ENCODE data around the gene KNDC1.
"Not testable (repeated sequence)": the region's sequence is repeated elsewhere in the genome, so short reads cannot be mapped to it uniquely, and the experiment has no call there.

The KNDC1 gene

DNA sequence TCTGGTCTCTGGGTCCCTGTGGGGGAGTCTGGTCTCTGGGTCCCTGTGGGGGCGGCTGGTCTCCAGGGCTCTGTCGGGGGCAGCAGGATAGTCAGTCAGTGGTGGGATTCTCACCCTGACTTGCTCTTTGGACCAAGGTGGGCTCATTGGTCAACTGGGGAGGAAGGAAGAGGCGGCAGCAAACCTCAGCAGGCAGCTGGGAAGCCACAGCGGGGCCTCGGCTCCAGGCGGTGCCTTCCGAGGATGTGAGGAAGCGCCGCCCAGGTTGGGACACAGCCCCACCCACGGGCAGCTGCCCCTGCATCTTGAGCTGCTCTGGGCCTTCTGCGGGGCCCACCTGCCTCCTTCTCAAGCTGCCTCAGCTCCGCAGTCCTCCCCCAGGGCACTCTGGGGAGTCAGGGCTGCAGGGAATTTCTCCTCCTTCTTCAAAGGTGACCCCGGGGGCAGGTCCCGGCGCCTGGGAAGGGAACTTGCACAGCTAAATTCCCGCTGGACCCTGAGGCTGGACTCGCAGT, 20.4 kb upstream of the KNDC1 start:
- DNase-seq (ENCODE audit: low spot score) (no peak), FAIRE-seq (no peak)

GRCh38 chr10:133140417-133141143, 19.4 kb upstream of the KNDC1 start:
- DNase-seq (ENCODE audit: low spot score) (no peak), FAIRE-seq (no peak)

GRCh38 chr10:133141144-133141957, 18.7 kb upstream of the KNDC1 start:
- DNase-seq (ENCODE audit: low spot score) (no peak), FAIRE-seq (no peak)

DNA sequence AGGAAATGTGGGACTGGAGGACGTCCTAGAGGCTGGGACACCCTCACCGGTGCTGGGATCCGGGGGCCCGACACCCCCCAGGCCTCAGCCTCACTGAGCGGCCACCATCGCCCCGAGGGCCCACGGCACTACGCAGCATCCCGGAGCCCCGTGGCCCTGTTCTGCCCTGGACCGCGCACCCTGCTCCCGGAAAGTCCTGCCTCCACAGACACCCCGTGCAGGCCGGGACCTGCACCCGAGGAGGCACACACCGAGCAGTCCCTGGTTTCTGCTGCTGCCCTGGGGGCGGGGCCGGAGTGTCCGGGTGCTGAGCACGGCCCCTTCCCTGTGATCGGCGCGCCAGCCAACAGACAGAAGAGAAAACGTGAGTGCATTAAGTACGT, 18.1 kb upstream of the KNDC1 start:
- FAIRE-seq (no peak), DNase-seq (ENCODE audit: low spot score) (no peak)

- no peak for DNase-seq (ENCODE audit: low spot score)
- no peak for FAIRE-seq
Observed at GRCh38 chr10:133142523-133143199, 17.4 kb upstream of the KNDC1 start.

GRCh38 chr10:133143200-133143533, 16.9 kb upstream of the KNDC1 start:
- FAIRE-seq = no peak
- DNase-seq (ENCODE audit: low spot score) = no peak

- FAIRE-seq (no peak), DNase-seq (ENCODE audit: low spot score) (no peak)
Observed at GRCh38 chr10:133143546-133143945, 16.5 kb upstream of the KNDC1 start.

GRCh38 chr10:133144771-133145170, 15.2 kb upstream of the KNDC1 start:
- DNase-seq (ENCODE audit: low spot score) (no peak), FAIRE-seq (no peak)

DNA sequence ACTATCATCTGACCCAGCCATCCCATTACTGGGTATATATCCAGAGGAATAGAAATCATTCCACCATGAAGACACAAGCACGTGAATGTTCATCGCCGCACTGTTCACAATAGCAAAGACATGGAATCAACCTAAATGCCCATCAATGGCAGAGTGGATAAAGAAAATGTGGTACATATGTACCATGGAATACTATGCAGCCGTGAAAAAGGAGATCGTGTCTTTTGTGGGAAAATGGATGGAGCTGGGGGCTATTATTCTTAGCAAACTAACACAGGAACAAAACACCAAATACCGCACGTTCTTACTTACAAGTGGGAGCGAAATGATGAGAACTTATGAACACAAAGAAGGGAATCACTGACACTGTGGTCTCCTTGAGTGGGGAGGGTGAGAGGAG, 9.8 kb upstream of the KNDC1 start:
- DNase-seq (ENCODE audit: low spot score) (no peak), FAIRE-seq (no peak)

- DNase-seq (ENCODE audit: low spot score) = no peak
- no peak for FAIRE-seq
Observed at GRCh38 chr10:133150656-133151055, 9.4 kb upstream of the KNDC1 start.

DNA sequence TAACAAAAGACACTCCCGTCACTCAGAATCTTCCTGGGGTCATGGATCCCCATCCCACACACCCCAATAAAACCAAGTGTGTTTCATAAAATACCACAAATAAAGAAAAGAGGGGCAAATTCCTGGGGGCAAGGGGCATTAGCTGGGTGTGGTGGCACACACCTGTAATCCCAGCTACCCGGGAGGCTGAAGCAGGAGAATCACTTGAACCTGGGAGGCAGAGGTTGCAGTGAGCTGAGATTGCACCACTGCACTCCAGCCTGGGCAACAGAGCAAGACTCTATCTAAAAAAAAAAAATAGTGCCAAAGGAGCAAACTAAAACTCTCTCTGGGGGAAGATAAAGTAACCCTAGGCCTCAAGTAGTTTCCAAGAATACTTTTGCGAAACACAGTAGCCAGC, 8.9 kb upstream of the KNDC1 start:
- not testable (repeated sequence) for FAIRE-seq; DNase-seq (ENCODE audit: low spot score)

GRCh38 chr10:133151543-133151972, 8.5 kb upstream of the KNDC1 start:
- no peak for FAIRE-seq
- no peak for DNase-seq (ENCODE audit: low spot score)

GRCh38 chr10:133154411-133154810, 5.6 kb upstream of the KNDC1 start:
- FAIRE-seq = no peak
- DNase-seq (ENCODE audit: low spot score) = no peak

- no peak for DNase-seq (ENCODE audit: low spot score)
- no peak for FAIRE-seq
Observed at GRCh38 chr10:133154996-133155778, 4.8 kb upstream of the KNDC1 start.

DNA sequence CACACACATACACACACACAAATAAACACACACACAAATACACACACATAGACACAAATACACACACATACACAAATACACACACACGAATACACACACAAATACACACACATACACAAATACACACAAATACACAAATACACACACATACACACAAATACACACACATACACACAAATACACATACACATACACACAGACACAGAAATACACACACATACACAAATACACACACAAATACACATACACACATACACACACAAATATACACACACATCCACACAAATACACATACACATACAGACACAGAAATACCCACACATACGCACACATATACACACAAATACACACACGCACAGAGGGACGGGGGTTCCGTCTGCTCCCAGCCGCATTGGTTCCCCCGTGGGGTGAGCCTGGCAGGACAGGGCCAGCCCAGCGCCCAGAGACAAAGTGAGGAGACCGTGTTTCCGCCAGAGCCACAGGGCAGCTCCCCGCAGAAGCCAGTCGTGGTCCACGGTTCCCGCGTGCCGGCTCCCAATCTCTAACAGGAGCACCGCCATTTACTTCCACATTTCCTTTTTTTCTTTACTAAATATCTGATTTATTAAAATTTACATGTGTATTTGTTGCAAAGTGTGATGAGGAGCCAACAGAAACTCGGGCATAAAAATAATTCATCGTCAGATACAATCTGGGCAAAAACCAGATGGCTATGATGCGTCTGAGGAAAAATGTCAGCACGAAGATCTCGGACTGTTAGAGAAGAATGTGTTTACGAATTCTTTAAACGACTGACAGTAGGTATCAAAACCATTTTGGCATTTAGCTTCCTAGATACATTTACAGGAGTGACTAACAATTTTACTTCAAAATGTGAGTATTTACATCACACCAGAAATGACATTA, 3.1 kb upstream of the KNDC1 start:
- DNase-seq (ENCODE audit: low spot score) (no peak), FAIRE-seq (no peak)

GRCh38 chr10:133157662-133158436, 2.2 kb upstream of the KNDC1 start:
- DNase-seq (ENCODE audit: low spot score) = no peak
- no peak for FAIRE-seq

GRCh38 chr10:133158437-133158755, 1.6 kb upstream of the KNDC1 start:
- FAIRE-seq = no peak

GRCh38 chr10:133158756-133159610, 1.0 kb upstream of the KNDC1 start:
- DNase-seq (ENCODE audit: low spot score) = peak; percentile 42
- no peak for FAIRE-seq

More at GRCh38 chr10:133158437-133158755, 1.6 kb upstream of the KNDC1 start:
- DNase-seq (ENCODE audit: low spot score) = no peak

DNA sequence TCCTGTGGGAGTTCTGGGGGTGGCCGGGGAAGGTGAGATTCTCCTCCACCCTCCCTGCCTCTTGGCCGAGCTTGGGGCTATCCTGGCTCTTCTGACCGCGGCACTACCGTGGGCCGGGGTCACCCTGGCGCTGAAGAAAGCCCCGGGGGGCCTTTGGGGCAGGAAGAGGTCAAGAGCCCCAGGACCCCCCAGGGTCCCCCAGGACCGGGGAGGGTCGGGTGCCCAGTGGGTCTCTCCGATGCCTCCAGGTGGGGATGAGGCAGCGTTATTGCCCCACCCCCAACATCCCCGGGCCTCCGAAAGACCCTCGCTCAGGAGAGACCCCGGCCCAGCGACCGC, 439 bp upstream of the KNDC1 start:
- DNase-seq (ENCODE audit: low spot score) = no peak

More for the DNA sequence above, 439 bp upstream of the KNDC1 start:
- no peak for FAIRE-seq

All from urothelium cell line (cell line).